PC-9 (cell line): ENCODE results near the gene ASB3. TPM values are rescaled to one million over a fixed set of nuclear protein-coding genes. Genes with fewer than 3 reads are reported as not detected.

Source experiments
- BruUV-seq: library from RNA; stranded (reverse); fragments of 400-500 nt; replicated peaks from 2 replicates; lab custom pipeline; 2021; lab: Mats Ljungman, UMichigan
- CTCF ChIA-PET: fragments of 300-600 bp; sonication (Branson Sonifier 250); formaldehyde crosslinking; loops from one replicate; lab custom pipeline; 2022; ENCODE audit warnings: antibody characterized with exemption; lab: Charles Lee
- POLR2A ChIA-PET: fragments of 300-600 bp; sonication (Branson Sonifier 250); formaldehyde crosslinking; loops from one replicate; lab custom pipeline; 2022; ENCODE audit warnings: antibody characterized with exemption; ENCODE audit not compliant: unreplicated experiment; lab: Charles Lee
- DNase-seq, 2 experiments: peaks; one replicate each; pipeline versions ENCODE4 v3.0.0 to v3.0.0-alpha.2; 2015 to 2022; ENCODE audit warnings: mixed read lengths in 1 of 2
- H2AFZ ChIP-seq: fragments of 200-600 bp; sonication (generic); 2 replicates; pipeline ENCODE4 v1.8.1; 2017; ENCODE audit warnings: antibody characterized with exemption
- H3F3A ChIP-seq: fragments of 200-600 bp; sonication (generic); 2 replicates; pipeline ENCODE4 v1.8.1; 2017; ENCODE audit warnings: antibody characterized with exemption, mild to moderate bottlenecking, low read depth; ENCODE audit not compliant: insufficient read depth
- H3K27ac ChIP-seq: fragments of 200-600 bp; sonication (generic); 2 replicates; pipeline ENCODE4 v1.6.1; 2016; ENCODE audit warnings: mixed run types
- H3K27me3 ChIP-seq: fragments of 200-600 bp; sonication (generic); 2 replicates; pipeline ENCODE4 v1.6.1; 2016; ENCODE audit warnings: low read depth, mixed run types; ENCODE audit not compliant: insufficient read depth
- H3K36me3 ChIP-seq: fragments of 200-600 bp; sonication (generic); 2 replicates; pipeline ENCODE4 v1.6.1; 2016; ENCODE audit warnings: low read depth, mixed run types
- H3K4me1 ChIP-seq: fragments of 200-600 bp; sonication (generic); replicated peaks from 2 replicates; pipeline ENCODE4 v1.6.1; 2016; ENCODE audit warnings: mixed run types; ENCODE audit not compliant: insufficient read depth
- H3K4me2 ChIP-seq: fragments of 200-600 bp; sonication (generic); 2 replicates; pipeline ENCODE4 v1.6.1; 2017; ENCODE audit warnings: mixed run types
- H3K4me3 ChIP-seq: fragments of 200-600 bp; sonication (generic); 2 replicates; pipeline ENCODE4 v1.6.1; 2016; ENCODE audit warnings: mixed run types
- H3K79me2 ChIP-seq: fragments of 200-600 bp; sonication (generic); 2 replicates; pipeline ENCODE4 v1.6.1; 2017; ENCODE audit warnings: low read depth, mixed run types
- H3K9me2 ChIP-seq: fragments of 200-600 bp; sonication (generic); 2 replicates; pipeline ENCODE4 v1.8.1; 2017; ENCODE audit warnings: mild to moderate bottlenecking; ENCODE audit not compliant: insufficient read depth
- H3K9me3 ChIP-seq: fragments of 200-600 bp; sonication (generic); 2 replicates; pipeline ENCODE4 v1.8.1; 2016; ENCODE audit warnings: low read depth; ENCODE audit not compliant: insufficient read depth
- H4K20me1 ChIP-seq: fragments of 200-600 bp; sonication (generic); 2 replicates; pipeline ENCODE4 v1.8.1; 2017; ENCODE audit not compliant: insufficient read depth
- EZH2 ChIP-seq: fragments of 200-600 bp; sonication (generic); IDR thresholded peaks from 2 replicates; pipeline ENCODE4 v1.8.0; 2017; ENCODE audit warnings: antibody characterized with exemption, low read depth
- intact Hi-C: fragments of 100-400 bp; cut with micrococcal nuclease; formaldehyde crosslinking; loops from one replicate; pipeline ENCODE4 v1.10.0; 2022; ENCODE audit not compliant: unreplicated experiment
- total RNA-seq: library from RNA; stranded (reverse); gene quantifications from 2 replicates; pipeline ENCODE4 v1.2.3, GENCODE V29; 2021
- TF ChIP-seq, protein P1 (sequence below): fragments of 200-600 bp; sonication (generic); conservative IDR thresholded peaks from 2 replicates; pipeline ENCODE4 v1.6.1; 2017; ENCODE audit warnings: mixed run types, antibody characterized with exemption, mild to moderate bottlenecking, moderate library complexity

ASB3 gene
- total RNA-seq, 1 experiment from 2014 or later: 27.7 TPM

DNA sequence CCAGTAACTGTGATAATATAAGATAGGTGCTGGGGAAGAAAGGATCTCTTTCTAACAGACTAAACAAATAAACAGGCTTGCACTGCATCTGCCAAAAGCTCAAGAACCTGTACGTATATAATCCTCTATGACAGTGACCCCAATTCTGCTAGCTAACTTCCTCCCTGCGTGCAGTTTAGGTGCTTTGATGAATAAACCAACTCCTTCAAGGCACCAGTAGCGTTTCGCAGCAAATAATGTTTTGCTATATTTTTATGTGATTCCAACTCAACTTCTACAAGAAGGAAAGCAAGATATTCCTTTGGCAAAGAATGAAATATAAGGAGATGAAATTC is 154.7 kb downstream of the ASB3 start:
- no TSS peak for BruUV-seq
- Histone ChIP-seq H3K36me3 (no peaks in the 10 kb centered on the region), H3K9me2 (no peaks in the 10 kb centered on the region), H3K27me3 (no peaks in the 10 kb centered on the region), H3K4me1 (no peaks in the 10 kb centered on the region), H4K20me1 (no peaks in the 10 kb centered on the region), H3K4me2 (no peak overlapping the region), H3K79me2 (no peaks in the 10 kb centered on the region), H3K27ac (no peak overlapping the region), H3K4me3 (no peak overlapping the region), H2AFZ (no peak overlapping the region), H3K9me3 (no peaks in the 10 kb centered on the region), H3F3A (no peaks in the 10 kb centered on the region)
- intact Hi-C loops: no loop called here
- ChIA-PET POLR2A (no interaction called here), CTCF (no interaction called here)
- TF ChIP-seq, protein P1, sequence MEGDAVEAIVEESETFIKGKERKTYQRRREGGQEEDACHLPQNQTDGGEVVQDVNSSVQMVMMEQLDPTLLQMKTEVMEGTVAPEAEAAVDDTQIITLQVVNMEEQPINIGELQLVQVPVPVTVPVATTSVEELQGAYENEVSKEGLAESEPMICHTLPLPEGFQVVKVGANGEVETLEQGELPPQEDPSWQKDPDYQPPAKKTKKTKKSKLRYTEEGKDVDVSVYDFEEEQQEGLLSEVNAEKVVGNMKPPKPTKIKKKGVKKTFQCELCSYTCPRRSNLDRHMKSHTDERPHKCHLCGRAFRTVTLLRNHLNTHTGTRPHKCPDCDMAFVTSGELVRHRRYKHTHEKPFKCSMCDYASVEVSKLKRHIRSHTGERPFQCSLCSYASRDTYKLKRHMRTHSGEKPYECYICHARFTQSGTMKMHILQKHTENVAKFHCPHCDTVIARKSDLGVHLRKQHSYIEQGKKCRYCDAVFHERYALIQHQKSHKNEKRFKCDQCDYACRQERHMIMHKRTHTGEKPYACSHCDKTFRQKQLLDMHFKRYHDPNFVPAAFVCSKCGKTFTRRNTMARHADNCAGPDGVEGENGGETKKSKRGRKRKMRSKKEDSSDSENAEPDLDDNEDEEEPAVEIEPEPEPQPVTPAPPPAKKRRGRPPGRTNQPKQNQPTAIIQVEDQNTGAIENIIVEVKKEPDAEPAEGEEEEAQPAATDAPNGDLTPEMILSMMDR: no peak
- TF ChIP-seq EZH2: no peak
- DNase-seq: no peak

DNA sequence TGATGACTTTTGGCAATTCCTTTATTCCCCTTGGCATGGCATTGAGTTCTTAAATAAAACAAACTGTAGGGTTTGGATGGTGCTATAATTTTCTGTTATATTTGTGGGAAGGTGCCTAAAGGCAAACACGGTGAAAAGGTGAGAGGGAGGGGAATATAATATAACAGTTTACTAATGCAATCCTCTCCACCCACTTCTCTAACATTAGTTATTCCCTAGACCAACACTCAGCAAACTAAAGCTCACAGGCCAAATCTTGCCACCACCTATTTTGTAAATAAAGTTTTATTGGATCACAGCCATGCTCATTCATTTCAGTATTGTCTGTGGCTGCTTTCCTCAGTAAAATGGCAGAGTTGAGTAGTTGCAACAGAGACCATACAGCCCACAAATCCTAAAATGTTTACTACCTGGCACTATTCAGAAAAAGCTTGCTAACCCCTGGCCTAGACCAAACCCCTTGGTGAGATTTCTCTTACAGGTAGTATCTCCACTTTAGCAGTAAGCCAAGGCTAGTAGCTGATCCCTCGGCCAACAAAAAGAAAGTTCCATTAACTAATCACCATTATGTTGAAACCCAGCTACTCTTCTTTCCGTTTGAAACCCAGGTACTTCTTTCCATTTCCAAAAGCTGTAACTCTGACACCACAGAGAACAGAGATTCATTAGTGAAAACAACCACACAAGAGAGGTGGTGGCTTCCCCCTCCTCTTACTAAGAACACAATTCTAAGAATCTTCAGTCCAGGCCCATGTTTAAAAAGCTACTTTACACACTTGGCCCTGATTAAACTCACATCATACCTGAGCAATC is 155.2 kb downstream of the ASB3 start:
- Histone ChIP-seq H3K9me2 (no peaks in the 10 kb centered on the region), H4K20me1 (no peaks in the 10 kb centered on the region), H3K36me3 (no peaks in the 10 kb centered on the region), H3K4me2 (no peak overlapping the region), H3K4me3 (no peak overlapping the region), H3F3A (no peaks in the 10 kb centered on the region), H3K4me1 (no peaks in the 10 kb centered on the region), H3K27me3 (no peaks in the 10 kb centered on the region), H3K27ac (no peak overlapping the region), H3K9me3 (no peaks in the 10 kb centered on the region), H3K79me2 (no peaks in the 10 kb centered on the region), H2AFZ (no peak overlapping the region)
- intact Hi-C loops: no loop called here
- TF ChIP-seq EZH2: no peak
- TF ChIP-seq, protein P1: no peak
- ChIA-PET POLR2A (interaction anchor here (0.5 kb wide), 1 partner anchor 33 kb away, joined by 3 read pairs; no protein-coding TSS in a partner anchor), CTCF (no interaction called here)
- no peak for DNase-seq
- no TSS peak for BruUV-seq

DNA sequence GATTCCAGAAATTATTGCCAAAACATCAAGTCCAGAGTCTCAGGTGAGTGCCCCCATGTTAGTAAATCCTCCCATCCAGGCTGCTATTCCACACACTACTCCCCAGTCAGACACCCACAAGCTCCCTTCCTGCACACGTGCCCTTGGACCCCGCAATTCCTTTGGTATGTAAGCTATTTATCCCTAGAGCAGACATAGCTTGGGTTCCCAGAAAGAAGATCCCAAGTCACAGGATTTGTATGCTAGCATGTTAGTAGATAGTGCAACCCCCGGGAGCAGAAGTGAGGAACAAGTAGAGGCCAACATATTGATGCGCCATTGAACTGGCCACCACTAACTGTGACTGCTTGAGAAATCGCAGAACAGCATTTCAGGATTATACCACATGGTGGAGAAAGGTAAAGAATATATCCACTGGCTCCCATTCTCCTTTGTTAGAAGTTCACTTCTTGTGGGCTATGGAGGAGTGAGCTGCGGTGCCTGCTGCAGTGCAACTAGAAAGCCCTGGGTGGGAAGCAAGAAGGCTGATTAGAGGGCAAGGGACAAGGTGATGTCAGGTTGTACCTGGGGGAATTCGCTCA is 156.6 kb downstream of the ASB3 start:
- Histone ChIP-seq H2AFZ (no peak overlapping the region), H3K9me3 (0 out of 2 replicates have a peak, but pooled peaks cover 2% of the 10 kb centered on the region), H3K4me2 (no peak overlapping the region), H3F3A (no peaks in the 10 kb centered on the region), H4K20me1 (no peaks in the 10 kb centered on the region), H3K4me3 (no peak overlapping the region), H3K4me1 (no peaks in the 10 kb centered on the region), H3K27me3 (no peaks in the 10 kb centered on the region), H3K27ac (no peak overlapping the region), H3K36me3 (no peaks in the 10 kb centered on the region), H3K9me2 (no peaks in the 10 kb centered on the region), H3K79me2 (no peaks in the 10 kb centered on the region)
- TF ChIP-seq, protein P1: no peak
- no peak for TF ChIP-seq EZH2
- intact Hi-C loops: no loop called here
- CTCF ChIA-PET: no interaction called here
- no peak for DNase-seq
- POLR2A ChIA-PET: no interaction called here
- BruUV-seq: no TSS peak
